Body of pancreas (tissue), 4 donors: ENCODE data around the gene CAMK1D. TPM values are rescaled to one million over a fixed set of nuclear protein-coding genes. Genes with fewer than 3 reads are reported as not detected.
A peak's percentile ranks its signal among the peaks of the same experiment; 100 is the strongest.

Experiments used
- ATAC-seq: fragments of 150-250 bp; one replicate; pipeline ENCODE4 v1.9.1; 2016
- DNase-seq, 4 donors: peaks; one replicate each; pipeline ENCODE4 v3.0.0-alpha.2; 2019
- H3K27ac ChIP-seq, 4 donors: fragments of 200-600 bp; sonication (generic); 1 replicate in 3 of 4; 2 replicates in 1 of 4; pipeline versions ENCODE4 v1.5.1 to v1.6.1; 2016 to 2019; ENCODE audit warnings: mild to moderate bottlenecking in 1 of 4, mixed read lengths in 1 of 4, moderate library complexity in 1 of 4
- H3K27me3 ChIP-seq, 2 donors: fragments of 200-600 bp; sonication (generic); one replicate each; pipeline ENCODE4 v1.6.0; 2016; ENCODE audit warnings: mild to moderate bottlenecking in 1 of 2
- H3K36me3 ChIP-seq, 2 donors: fragments of 200-600 bp; sonication (generic); replicated peaks in 1 of 2; 2 replicates each; pipeline ENCODE4 v1.5.1; 2016; ENCODE audit warnings: low read depth in 2 of 2; ENCODE audit not compliant: insufficient read depth in 1 of 2
- H3K4me1 ChIP-seq: fragments of 200-600 bp; sonication (generic); one replicate; pipeline ENCODE4 v1.6.0; 2016
- H3K4me3 ChIP-seq, 2 donors: fragments of 200-600 bp; sonication (generic); 1 replicate in 1 of 2; 2 replicates in 1 of 2; pipeline ENCODE4 v1.5.1; 2016 to 2019
- H3K9me3 ChIP-seq, 3 donors: fragments of 200-600 bp; sonication (generic); 1 replicate in 2 of 3; 2 replicates in 1 of 3; pipeline ENCODE4 v1.5.1; 2016
- POLR2A ChIP-seq, 3 donors: fragments of 450-650 bp; IDR thresholded peaks; one replicate each; pipeline ENCODE4 v1.6.1; 2016; ENCODE audit warnings: antibody characterized with exemption in 3 of 3, mild to moderate bottlenecking in 2 of 3
- WGBS, 2 donors: methylation state at CpG; one replicate each; pipeline ENCODE4 v1.1.5; 2017; 5-methylcytosine and 5-hydroxymethylcytosine counted together
- intact Hi-C: fragments of 100-400 bp; cut with DNase I; formaldehyde crosslinking; loops from one replicate; pipeline ENCODE4 v1.15.1; 2023
- total RNA-seq, 2 donors: library from RNA; depleted of rRNA; stranded (reverse); fragments of >200 nt; gene quantifications; one replicate each; pipeline ENCODE4 v1.1.0, GENCODE V29; 2016
- TF ChIP-seq, protein P1 (sequence below), 7 experiments: fragments of 450-650 bp in 4 of 7; fragments of 200-600 bp in 3 of 7; sonication (generic) in 3 of 7; IDR thresholded peaks; one replicate each; pipeline ENCODE4 v1.5.1; 2016 to 2019; ENCODE audit warnings: antibody characterized with exemption in 7 of 7

CAMK1D gene
- total RNA-seq, 2 donors from 2014 or later, result 12.5 to 14.2 TPM

DNA sequence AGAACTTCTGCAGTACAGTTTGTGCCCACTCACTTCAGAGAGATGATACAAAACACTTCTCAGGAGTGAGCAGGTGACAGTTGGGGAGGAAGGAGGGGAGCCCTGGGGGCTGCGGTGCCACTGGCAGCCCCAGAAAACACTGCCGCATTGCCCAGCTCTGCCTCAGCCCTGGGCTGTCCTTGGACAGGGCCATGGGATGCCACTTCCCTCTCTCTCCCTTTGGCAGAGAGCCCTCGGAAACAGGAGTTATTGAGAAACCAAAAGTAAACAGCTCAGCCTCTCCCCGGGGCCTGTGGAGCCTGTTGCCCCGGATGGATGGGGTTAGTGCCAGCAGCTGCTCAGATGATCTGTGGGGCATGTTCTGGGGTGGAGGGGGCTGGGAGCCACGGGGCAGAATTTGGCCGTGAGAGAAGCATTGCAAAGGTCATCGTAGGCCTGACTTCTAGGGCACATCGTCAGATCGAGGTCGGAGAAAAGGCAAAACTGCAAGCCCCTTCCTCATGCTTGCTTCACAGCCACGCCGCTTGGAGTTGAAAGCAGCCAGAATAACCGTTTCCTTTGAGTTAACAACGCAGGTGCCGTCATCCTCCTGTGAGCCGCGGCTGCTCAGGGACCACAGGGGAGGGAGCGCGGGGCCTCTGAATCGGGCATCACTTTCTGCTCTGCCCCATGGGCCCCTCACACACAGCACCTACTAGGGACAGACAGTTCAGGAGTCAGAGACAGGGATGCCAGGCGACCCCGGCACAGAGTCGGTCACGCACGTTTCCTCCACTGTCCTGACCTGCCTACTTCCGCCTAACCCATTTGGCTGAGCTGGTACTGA lies 256.4 kb downstream of the CAMK1D start:
- peak overlapping the region; percentile 40 to 78 (median 74) for H3K27ac ChIP-seq
- peak; percentile 86 to 96 (median 94) for DNase-seq
- no peak overlapping the region for H3K4me3 ChIP-seq
- WGBS, 2 donors, result 15 to 24% methylated on average over 16 to 26 of the region's 27 CpGs
- H3K4me1 ChIP-seq, result peaks cover 27% of the 10 kb centered on the region
- no peaks in the 10 kb centered on the region for H3K9me3 ChIP-seq
- peak; percentile 96 for ATAC-seq
- H3K27me3 ChIP-seq, result no peaks in the 10 kb centered on the region
- intact Hi-C loops, result no loop called here
- no peaks in the 10 kb centered on the region for H3K36me3 ChIP-seq
- peak in 2 of 3 donors; percentile 18 to 23 for TF ChIP-seq POLR2A (IDR thresholded peaks at IDR 0.05)
- TF ChIP-seq, protein P1, sequence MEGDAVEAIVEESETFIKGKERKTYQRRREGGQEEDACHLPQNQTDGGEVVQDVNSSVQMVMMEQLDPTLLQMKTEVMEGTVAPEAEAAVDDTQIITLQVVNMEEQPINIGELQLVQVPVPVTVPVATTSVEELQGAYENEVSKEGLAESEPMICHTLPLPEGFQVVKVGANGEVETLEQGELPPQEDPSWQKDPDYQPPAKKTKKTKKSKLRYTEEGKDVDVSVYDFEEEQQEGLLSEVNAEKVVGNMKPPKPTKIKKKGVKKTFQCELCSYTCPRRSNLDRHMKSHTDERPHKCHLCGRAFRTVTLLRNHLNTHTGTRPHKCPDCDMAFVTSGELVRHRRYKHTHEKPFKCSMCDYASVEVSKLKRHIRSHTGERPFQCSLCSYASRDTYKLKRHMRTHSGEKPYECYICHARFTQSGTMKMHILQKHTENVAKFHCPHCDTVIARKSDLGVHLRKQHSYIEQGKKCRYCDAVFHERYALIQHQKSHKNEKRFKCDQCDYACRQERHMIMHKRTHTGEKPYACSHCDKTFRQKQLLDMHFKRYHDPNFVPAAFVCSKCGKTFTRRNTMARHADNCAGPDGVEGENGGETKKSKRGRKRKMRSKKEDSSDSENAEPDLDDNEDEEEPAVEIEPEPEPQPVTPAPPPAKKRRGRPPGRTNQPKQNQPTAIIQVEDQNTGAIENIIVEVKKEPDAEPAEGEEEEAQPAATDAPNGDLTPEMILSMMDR (IDR thresholded peaks at IDR 0.05), result no peak

DNA sequence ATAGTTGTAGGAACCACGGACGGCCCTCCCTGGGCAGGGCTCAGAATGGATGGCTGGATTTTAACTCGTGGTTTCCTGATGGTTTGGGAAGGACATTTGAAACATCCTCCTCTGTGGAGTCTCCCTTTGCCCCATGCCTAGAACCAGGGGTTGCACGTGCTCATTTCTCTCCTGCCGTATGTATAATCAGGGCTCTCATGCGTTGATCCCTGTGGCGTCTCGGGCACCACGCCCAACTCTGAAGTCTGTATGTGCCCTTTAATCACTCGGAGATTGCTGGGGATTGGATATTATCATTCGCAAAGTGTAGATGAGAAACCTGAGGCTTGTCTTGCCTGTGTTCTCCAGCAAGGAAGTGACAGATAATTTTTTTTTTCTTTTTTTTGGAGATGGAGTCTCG lies 257.1 kb downstream of the CAMK1D start:
- H3K27me3 ChIP-seq, result no peaks in the 10 kb centered on the region
- intact Hi-C loops, result no loop called here
- ATAC-seq, result no peak
- peaks cover 27% of the 10 kb centered on the region for H3K4me1 ChIP-seq
- no peak for DNase-seq
- peak overlapping the region in 3 of 4 donors; percentile 73 to 78 (median 75) for H3K27ac ChIP-seq
- TF ChIP-seq, protein P1 (IDR thresholded peaks at IDR 0.05), result no peak
- TF ChIP-seq POLR2A (IDR thresholded peaks at IDR 0.05), result no peak
- no peak overlapping the region for H3K4me3 ChIP-seq
- H3K9me3 ChIP-seq, result no peaks in the 10 kb centered on the region
- H3K36me3 ChIP-seq, result no peaks in the 10 kb centered on the region
- 66 to 77% methylated on average over 12 of the region's 12 CpGs for WGBS, 2 donors

DNA sequence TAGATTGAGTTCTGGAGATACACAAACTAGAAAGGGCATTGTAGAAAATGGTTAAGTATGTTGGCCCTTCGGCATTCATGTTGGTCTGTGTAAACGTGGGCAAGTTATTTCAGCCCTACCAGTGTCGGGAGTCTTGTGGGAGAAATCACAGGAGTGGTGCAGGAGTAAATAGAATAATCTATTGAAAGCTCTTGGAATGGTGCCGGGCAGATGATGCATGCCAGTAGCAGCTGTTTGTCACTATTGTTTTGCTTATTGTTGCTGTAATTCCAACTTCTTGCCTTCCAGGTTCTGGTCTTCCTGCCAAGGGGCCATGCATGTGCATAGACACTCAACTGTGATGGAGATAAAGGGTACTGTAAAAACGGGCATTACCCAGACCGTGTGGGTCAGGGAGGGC lies 259.4 kb downstream of the CAMK1D start:
- no peak for TF ChIP-seq POLR2A (IDR thresholded peaks at IDR 0.05)
- TF ChIP-seq, protein P1 (IDR thresholded peaks at IDR 0.05), result no peak
- peaks cover 27% of the 10 kb centered on the region for H3K4me1 ChIP-seq
- no peaks in the 10 kb centered on the region for H3K36me3 ChIP-seq
- WGBS, 2 donors, result 28 to 49% methylated on average over 6 of the region's 6 CpGs
- peak in 3 of 4 donors; percentile 42 to 55 (median 48) for DNase-seq
- ATAC-seq, result no peak
- intact Hi-C loops, result no loop called here
- no peak overlapping the region for H3K27ac ChIP-seq
- no peak overlapping the region for H3K4me3 ChIP-seq
- H3K9me3 ChIP-seq, result no peaks in the 10 kb centered on the region
- no peaks in the 10 kb centered on the region for H3K27me3 ChIP-seq

DNA sequence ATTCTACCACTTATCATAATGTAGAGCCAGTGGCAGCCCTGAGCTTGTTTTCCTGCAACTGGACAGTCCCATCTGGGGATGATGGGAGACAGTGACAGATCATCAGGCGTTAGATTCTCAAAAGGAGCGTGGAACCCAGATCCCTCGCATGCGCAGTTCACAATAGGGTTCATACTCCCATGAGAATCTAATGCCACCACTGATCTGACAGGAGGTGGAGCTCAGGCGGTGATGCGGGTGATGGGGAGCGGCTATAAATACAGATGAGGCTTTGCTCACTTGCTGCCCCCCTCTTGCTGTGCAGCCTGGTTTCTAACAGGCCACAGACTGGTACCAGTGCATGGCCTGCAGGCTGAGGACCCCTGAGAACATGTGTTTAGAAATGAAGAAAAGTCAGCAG lies 260.1 kb downstream of the CAMK1D start:
- WGBS, 2 donors, result 88 to 93% methylated on average over 7 of the region's 7 CpGs
- no peak for TF ChIP-seq POLR2A (IDR thresholded peaks at IDR 0.05)
- TF ChIP-seq, protein P1 (IDR thresholded peaks at IDR 0.05), result no peak
- no peak overlapping the region for H3K27ac ChIP-seq
- no peak for DNase-seq
- H3K9me3 ChIP-seq, result no peaks in the 10 kb centered on the region
- no peaks in the 10 kb centered on the region for H3K36me3 ChIP-seq
- peaks cover 27% of the 10 kb centered on the region for H3K4me1 ChIP-seq
- H3K27me3 ChIP-seq, result no peaks in the 10 kb centered on the region
- intact Hi-C loops, result no loop called here
- H3K4me3 ChIP-seq, result no peak overlapping the region
- no peak for ATAC-seq

DNA sequence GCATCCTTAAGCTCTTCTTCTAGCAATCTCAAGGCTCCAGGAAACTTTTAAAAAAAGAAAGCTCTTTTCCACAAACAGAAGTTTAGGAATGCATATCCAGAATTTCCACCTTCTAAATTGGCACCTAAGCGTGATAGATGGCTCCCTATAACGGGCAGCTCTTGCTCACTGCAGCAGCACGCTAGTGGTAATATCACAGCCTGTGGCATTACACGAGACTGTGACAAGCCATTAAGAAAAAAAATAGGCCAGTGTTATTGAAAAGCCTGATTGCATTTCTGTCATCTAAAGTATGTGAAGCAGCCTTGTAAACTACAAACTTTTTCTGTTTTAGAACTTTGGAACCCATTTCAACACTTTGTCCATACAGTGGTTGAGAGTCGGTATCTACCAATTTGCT lies 263.8 kb downstream of the CAMK1D start:
- DNase-seq, result no peak
- no peaks in the 10 kb centered on the region for H3K36me3 ChIP-seq
- intact Hi-C loops, result no loop called here

More for the DNA sequence above, 263.8 kb downstream of the CAMK1D start:
- Histone ChIP-seq H3K9me3 (no peaks in the 10 kb centered on the region), H3K4me1 (peaks cover 23% of the 10 kb centered on the region), H3K27ac (no peak overlapping the region), H3K4me3 (no peak overlapping the region), H3K27me3 (no peaks in the 10 kb centered on the region)
- 78 to 93% methylated on average over 5 of the region's 5 CpGs for WGBS, 2 donors
- no peak for ATAC-seq
- no peak for TF ChIP-seq POLR2A (IDR thresholded peaks at IDR 0.05)
- TF ChIP-seq, protein P1 (IDR thresholded peaks at IDR 0.05), result no peak
